ENCODE measurements around the gene B4GALT6.

GRCh38 chr18:31645411-31645810 lies 39.0 kb downstream of the B4GALT6 start:
- TF ChIP-seq CTCF (IDR thresholded peaks at IDR 0.05), result no peak
- no peak for TF ChIP-seq POLR2A (IDR thresholded peaks at IDR 0.05)

Measured in body of pancreas (tissue), 4 donors.